ENCODE results near the gene EPHX1.

- TF ChIP-seq REST (IDR thresholded peaks at IDR 0.05; ENCODE audit: low read depth) (no peak), EP300 (IDR thresholded peaks at IDR 0.05; ENCODE audit: borderline replicate concordance) (no peak), MAX (IDR thresholded peaks at IDR 0.05) (no peak), ZBTB7A (IDR thresholded peaks at IDR 0.05; ENCODE audit: low read depth) (no peak), NFIC (IDR thresholded peaks at IDR 0.05) (no peak), TAF1 (IDR thresholded peaks at IDR 0.05; ENCODE audit: low read depth) (no peak), YY1 (IDR thresholded peaks at IDR 0.05; ENCODE audit: low read depth) (no peak), RAD21 (IDR thresholded peaks at IDR 0.05; ENCODE audit: low read depth) (no peak), CEBPB (IDR thresholded peaks at IDR 0.05) (no peak), CREB1 (IDR thresholded peaks at IDR 0.05; ENCODE audit: low read depth) (no peak)
- TF ChIP-seq, protein P1, sequence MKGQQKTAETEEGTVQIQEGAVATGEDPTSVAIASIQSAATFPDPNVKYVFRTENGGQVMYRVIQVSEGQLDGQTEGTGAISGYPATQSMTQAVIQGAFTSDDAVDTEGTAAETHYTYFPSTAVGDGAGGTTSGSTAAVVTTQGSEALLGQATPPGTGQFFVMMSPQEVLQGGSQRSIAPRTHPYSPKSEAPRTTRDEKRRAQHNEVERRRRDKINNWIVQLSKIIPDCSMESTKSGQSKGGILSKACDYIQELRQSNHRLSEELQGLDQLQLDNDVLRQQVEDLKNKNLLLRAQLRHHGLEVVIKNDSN (IDR thresholded peaks at IDR 0.05), result no peak
Measured at GRCh38 chr1:225763716-225764548, 46.0 kb upstream of the EPHX1 start.
